Endothelial cell of umbilical vein (primary cell): ENCODE measurements around the gene PKMYT1. TPM values are rescaled to one million over a fixed set of nuclear protein-coding genes. Genes with fewer than 3 reads are reported as not detected.

ENCODE experiments used
- BruUV-seq: library from RNA; stranded (reverse); fragments of 400-500 nt; replicated peaks from 2 replicates; lab custom pipeline; 2021; lab: Mats Ljungman, UMichigan
- CTCF ChIA-PET: fragments of 300-600, 350-600 bp; sonication (Branson Sonifier 250); formaldehyde crosslinking; loops from one replicate; lab custom pipeline; 2021; ENCODE audit warnings: antibody characterized with exemption, inconsistent platforms; lab: Charles Lee
- POLR2A ChIA-PET: fragments of 300-600, 350-600 bp; sonication (Branson Sonifier 250); formaldehyde crosslinking; loops from one replicate; lab custom pipeline; 2021; ENCODE audit warnings: antibody characterized with exemption, inconsistent platforms; lab: Charles Lee
- DNase-seq: peaks from one replicate; pipeline ENCODE4 v3.0.0-alpha.2; 2011; ENCODE audit warnings: low read depth, low spot score
- FAIRE-seq: peaks from 2 replicates; lab custom pipeline; 2011; peaks lifted over from hg19 to GRCh38; lab: Jason Lieb, UNC
- H2AFZ ChIP-seq: 2 replicates; pipeline ENCODE4 v1.6.0; 2012; ENCODE audit warnings: low read depth, low read length, control low read depth, inconsistent platforms
- H3K27ac ChIP-seq: 2 replicates; pipeline ENCODE4 v1.5.1; 2011; ENCODE audit warnings: low read depth, mild to moderate bottlenecking, control low read depth, low read length, moderate library complexity; ENCODE audit not compliant: insufficient read depth
- H3K27me3 ChIP-seq, 2 experiments: 2 replicates each; pipeline versions ENCODE4 v1.6.0 to v1.6.1; 2011; ENCODE audit warnings: low read length in 2 of 2, mixed read lengths in 1 of 2; ENCODE audit not compliant: control insufficient read depth in 2 of 2, insufficient read depth in 2 of 2
- H3K36me3 ChIP-seq, 2 experiments: 2 replicates in 1 of 2; 3 replicates in 1 of 2; pipeline ENCODE4 v1.5.1; 2011; ENCODE audit warnings: low read length in 2 of 2, mild to moderate bottlenecking in 1 of 2, moderate library complexity in 1 of 2; ENCODE audit not compliant: control insufficient read depth in 2 of 2, insufficient read depth in 2 of 2; ENCODE audit errors: extremely low read depth in 1 of 2
- H3K4me1 ChIP-seq: 3 replicates; pipeline ENCODE4 v1.5.1; 2011; ENCODE audit warnings: mild to moderate bottlenecking, low read length; ENCODE audit not compliant: control insufficient read depth, insufficient read depth; ENCODE audit errors: extremely low read depth
- H3K4me2 ChIP-seq: 2 replicates; pipeline ENCODE4 v1.6.1; 2011; ENCODE audit warnings: low read length, control low read depth, mixed read lengths; ENCODE audit not compliant: insufficient read depth
- H3K4me3 ChIP-seq, 3 experiments: fragments of 200-600 bp in 1 of 3; sonication (generic), shearing (Covaris generic) in 1 of 3; replicated peaks in 1 of 3; 2 replicates each; pipeline ENCODE4 v1.5.1; 2011 to 2016; ENCODE audit warnings: control low read depth in 3 of 3, low read length in 3 of 3, mild to moderate bottlenecking in 2 of 3, inconsistent platforms in 1 of 3, low read depth in 1 of 3, moderate library complexity in 1 of 3; ENCODE audit not compliant: insufficient read depth in 1 of 3
- H3K79me2 ChIP-seq: 2 replicates; pipeline ENCODE4 v1.6.0; 2012; ENCODE audit warnings: low read length, inconsistent platforms; ENCODE audit not compliant: control insufficient read depth, insufficient read depth
- H3K9ac ChIP-seq: replicated peaks from 2 replicates; pipeline ENCODE3; 2011; ENCODE audit warnings: low read length, control low read depth; ENCODE audit not compliant: insufficient read depth; ENCODE audit errors: extremely low read depth
- H3K9me1 ChIP-seq: replicated peaks from 3 replicates; pipeline ENCODE4 v1.6.0; 2011; ENCODE audit warnings: mild to moderate bottlenecking, low read length; ENCODE audit not compliant: control insufficient read depth, insufficient read depth; ENCODE audit errors: extremely low read depth
- H3K9me3 ChIP-seq: replicated peaks from 2 replicates; pipeline ENCODE4 v1.5.1; 2012; ENCODE audit warnings: low read length, inconsistent platforms; ENCODE audit not compliant: control insufficient read depth, insufficient read depth
- H4K20me1 ChIP-seq: replicated peaks from 2 replicates; pipeline ENCODE3; 2011; ENCODE audit warnings: mild to moderate bottlenecking, low read length; ENCODE audit not compliant: control insufficient read depth, insufficient read depth; ENCODE audit errors: extremely low read depth
- CTCF ChIP-seq, 2 donors: IDR thresholded peaks; 1 replicate in 1 of 2; 2 replicates in 1 of 2; pipeline ENCODE4 v1.5.1; 2011; ENCODE audit warnings: low read length in 2 of 2, mild to moderate bottlenecking in 2 of 2, moderate library complexity in 2 of 2, control low read depth in 1 of 2, inconsistent platforms in 1 of 2, low read depth in 1 of 2; ENCODE audit not compliant: insufficient read depth in 1 of 2; ENCODE audit errors: extremely low read depth in 1 of 2
- EZH2 ChIP-seq: IDR thresholded peaks from 2 replicates; pipeline ENCODE4 v1.6.1; 2012; ENCODE audit warnings: borderline replicate concordance, low read depth, mild to moderate bottlenecking, moderate library complexity, low read length, inconsistent platforms; ENCODE audit not compliant: severe bottlenecking
- FOS ChIP-seq: IDR thresholded peaks from 2 replicates; pipeline ENCODE4 v1.6.1; 2011; ENCODE audit warnings: mild to moderate bottlenecking, low read length, moderate library complexity, borderline replicate concordance; ENCODE audit not compliant: insufficient read depth
- GATA2 ChIP-seq: IDR thresholded peaks from 2 replicates; pipeline ENCODE4 v1.7.0; 2011; ENCODE audit warnings: low read depth, mild to moderate bottlenecking, moderate library complexity, mixed read lengths, low read length; ENCODE audit not compliant: insufficient read length, insufficient read depth
- MAX ChIP-seq: IDR thresholded peaks from 2 replicates; pipeline ENCODE4 v1.6.1; 2011; ENCODE audit not compliant: insufficient read depth, insufficient read length
- POLR2AphosphoS5 ChIP-seq: IDR thresholded peaks from 2 replicates; pipeline ENCODE4 v1.6.1; 2012; ENCODE audit warnings: low read depth, mild to moderate bottlenecking, control low read depth, low read length, moderate library complexity; ENCODE audit not compliant: insufficient read depth
- dilution Hi-C: fragments of 300-500 bp; cut with MboI; formaldehyde crosslinking; loops from one replicate; pipeline ENCODE4 v1.15.0; 2019; ENCODE audit warnings: low sequenced_read_pairs; ENCODE audit not compliant: extremely low pct_ligation_motif_present
- intact Hi-C: fragments of 100-400 bp; cut with micrococcal nuclease; formaldehyde crosslinking; loops from one replicate; pipeline ENCODE4 v1.10.0; 2022
- polyA plus RNA-seq, 4 experiments: library from polyadenylated mRNA; depleted of rRNA in 3 of 4; stranded (reverse) in 3 of 4; unstranded in 1 of 4; fragments of >200 nt; gene quantifications; 2 replicates each; pipeline versions ENCODE4 v1.2.1 to v1.2.3, GENCODE V29; 2011 to 2012; ENCODE audit warnings: missing spikeins in 1 of 4
- total RNA-seq: library from RNA; stranded (reverse); gene quantifications from 2 replicates; pipeline ENCODE4 v1.2.3, GENCODE V29; 2021

Gene PKMYT1
- total and polyA plus RNA-seq, 2 donors (not counting 3 experiments of a cell fraction or from before 2014, with no cell fraction given) = 26.1 to 48.5 TPM

GRCh38 chr16:3015865-3016521 lies 35.7 kb upstream of the PKMYT1 start:
- dilution Hi-C loops (no loop called here), intact Hi-C loops (no loop called here)
- ChIA-PET POLR2A (no interaction called here), CTCF (no interaction called here)
- H4K20me1 ChIP-seq = no peaks in the 10 kb centered on the region
- H3K4me2 ChIP-seq = no peak overlapping the region
- TF ChIP-seq GATA2 = no peak
- no peak for TF ChIP-seq CTCF (IDR thresholded peaks at IDR 0.05; ENCODE audit: extremely low read depth in 1 of 2, insufficient read depth in 1 of 2, low read depth in 1 of 2, low read length in 2 of 2)
- no peak for TF ChIP-seq FOS
- TF ChIP-seq POLR2AphosphoS5 = no peak
- TF ChIP-seq MAX = no peak
- TF ChIP-seq EZH2 = no peak
- H3K9me3 ChIP-seq = no peaks in the 10 kb centered on the region
- no peak overlapping the region for H3K27ac ChIP-seq
- peaks cover 21 to 22% of the 10 kb centered on the region in 2 experiments for H3K27me3 ChIP-seq
- H3K9ac ChIP-seq = no peak overlapping the region
- H2AFZ ChIP-seq = no peak overlapping the region
- H3K9me1 ChIP-seq = no peaks in the 10 kb centered on the region
- H3K79me2 ChIP-seq = no peaks in the 10 kb centered on the region
- H3K4me1 ChIP-seq = no peaks in the 10 kb centered on the region
- no TSS peak for BruUV-seq
- no peaks in the 10 kb centered on the region for H3K36me3 ChIP-seq
- no peak overlapping the region for H3K4me3 ChIP-seq
- FAIRE-seq (no peak), DNase-seq (no peak)
